GM18502 (cell line): ENCODE data around the gene SUGCT.

Experiments used
- ATAC-seq: cut with Tn5 transposase; IDR thresholded peaks from one replicate; pipeline ENCODE4 v1.9.1; 2021; ENCODE audit warnings: mild to moderate bottlenecking; ENCODE audit not compliant: unreplicated experiment, poor library complexity

SUGCT gene

DNA sequence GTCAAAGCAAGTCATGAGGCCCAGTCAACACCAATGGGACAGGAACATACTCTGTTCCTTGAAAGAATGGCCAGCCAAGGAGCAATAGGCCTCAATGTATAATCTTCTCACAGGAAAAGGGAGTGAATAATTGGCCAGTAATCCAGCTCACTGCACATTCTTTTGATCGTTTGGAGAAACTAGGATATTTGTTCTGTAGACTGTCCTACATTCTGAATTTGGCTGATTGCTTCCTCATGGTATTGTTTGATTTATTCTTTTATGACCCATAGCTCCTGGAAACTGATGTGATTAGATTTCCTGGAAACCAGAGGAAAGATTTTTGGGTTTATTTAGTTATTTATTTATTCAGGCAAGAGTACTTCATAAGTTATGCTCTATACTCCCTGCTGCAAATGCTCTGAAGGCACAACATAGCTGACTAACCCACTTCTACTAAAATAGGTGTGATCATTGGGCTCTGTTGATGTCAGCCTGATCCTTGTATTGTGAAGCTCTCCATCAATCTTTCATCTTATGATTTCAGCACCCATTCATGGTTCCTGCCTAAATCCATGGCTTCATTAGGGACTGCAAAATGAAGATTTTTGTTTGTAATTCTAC is 745.2 kb downstream of the SUGCT start:
- no peak for ATAC-seq

DNA sequence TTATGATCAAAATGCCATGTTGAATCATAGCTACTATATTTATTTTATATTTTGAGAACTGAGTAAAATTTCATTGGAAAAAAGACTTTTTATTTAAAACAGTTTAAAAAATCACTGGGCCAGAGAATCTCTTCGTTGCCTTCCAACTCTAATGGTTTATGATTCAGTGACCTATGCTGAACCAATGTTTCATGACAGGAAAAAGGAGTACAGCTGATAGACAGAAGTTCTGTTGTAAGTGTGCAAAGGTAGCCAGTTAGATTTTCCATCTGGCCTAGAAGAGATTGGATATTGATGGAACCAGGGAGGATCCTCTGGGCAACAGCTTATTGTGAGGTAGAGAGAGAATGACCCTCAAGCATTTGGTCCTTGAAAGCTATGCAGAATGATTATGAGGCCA is 745.8 kb downstream of the SUGCT start:
- no peak for ATAC-seq

DNA sequence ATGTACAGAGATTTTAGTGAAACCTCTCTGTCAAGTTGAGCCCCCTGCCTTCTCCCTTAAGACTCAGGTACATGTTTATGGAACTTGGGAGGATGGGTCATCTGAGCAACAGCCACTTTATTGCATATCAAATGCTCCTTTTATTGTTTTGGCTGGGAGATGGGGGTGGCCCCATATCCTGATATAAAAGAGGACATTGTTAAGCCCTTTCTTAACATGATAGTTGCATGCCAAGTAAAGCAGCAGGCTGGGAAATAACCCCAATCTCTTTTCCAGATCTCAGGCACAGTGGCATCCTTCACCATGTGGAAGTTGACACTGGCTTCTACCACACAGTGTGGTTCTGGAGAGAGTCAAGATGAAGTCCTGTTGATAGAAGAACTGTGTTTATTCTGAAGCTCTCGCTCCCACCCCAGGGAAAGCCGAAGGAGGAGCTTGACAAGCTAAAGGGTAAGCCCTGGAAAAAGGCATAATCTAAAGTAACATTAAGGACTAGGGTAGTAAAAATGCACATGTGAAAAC is 746.7 kb downstream of the SUGCT start:
- ATAC-seq: no peak

DNA sequence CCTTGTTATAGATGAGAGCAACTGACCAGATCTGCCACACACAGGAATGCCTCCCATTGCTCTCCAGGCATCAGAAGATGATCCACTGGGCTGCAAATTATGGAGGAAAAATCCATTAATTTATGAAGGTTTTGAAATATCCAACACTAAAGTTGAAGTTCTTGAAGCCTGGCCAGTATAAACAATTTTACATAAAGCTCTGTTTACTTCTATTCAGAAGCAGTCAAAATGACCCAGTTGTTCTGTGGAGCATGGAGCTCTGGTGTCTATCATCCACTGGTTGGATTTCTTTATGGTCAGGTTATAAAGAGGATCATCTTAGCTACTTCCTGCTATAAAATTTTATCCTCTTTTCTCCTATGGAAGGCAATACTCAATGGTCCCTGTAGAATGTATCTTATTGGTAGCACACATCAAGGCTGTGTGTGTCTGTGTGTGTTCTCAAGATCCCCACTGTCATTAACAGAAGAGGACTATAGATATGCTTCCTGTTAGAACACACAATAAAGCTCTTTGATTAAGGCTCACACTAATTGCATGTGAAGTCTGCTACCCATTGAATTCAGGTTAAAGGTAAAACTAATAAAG is 747.4 kb downstream of the SUGCT start:
- ATAC-seq: no peak

DNA sequence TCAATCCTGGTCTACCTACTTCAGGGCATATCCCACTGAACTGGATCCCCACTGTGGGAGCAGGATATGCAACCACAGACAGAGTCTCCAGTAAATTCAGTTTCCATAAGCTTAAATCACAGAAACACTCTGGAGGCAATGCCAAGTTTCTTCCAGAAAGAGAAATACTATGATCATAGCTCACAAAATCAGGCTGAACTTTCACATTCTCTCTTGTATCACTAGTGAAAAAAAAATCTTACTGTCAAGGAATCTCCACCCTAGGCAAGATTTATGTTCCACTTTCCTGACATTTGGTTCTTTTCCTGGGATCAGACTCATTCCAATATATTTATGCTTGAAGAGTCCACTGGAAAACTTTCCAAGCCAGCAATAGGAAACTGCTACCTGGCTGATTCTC is 749.0 kb downstream of the SUGCT start:
- no peak for ATAC-seq

DNA sequence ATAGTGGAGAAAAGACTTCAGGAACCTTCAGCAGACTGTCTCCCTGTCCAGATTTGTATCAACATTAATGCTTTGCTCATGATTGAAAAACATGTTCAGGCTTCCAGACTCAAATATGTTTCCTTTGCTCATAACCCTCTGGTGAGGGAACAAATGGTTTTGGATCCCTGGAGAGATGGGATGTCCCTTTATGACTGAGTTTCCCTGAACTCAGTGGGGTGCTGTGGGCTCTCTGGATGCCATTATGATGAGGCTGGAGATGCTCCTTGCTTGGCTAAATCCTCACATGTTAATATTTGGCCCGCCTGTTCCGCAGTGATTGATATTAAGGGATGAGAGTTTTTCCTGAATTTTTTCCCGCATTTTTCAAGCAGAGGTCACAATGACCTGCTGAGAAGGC is 749.4 kb downstream of the SUGCT start:
- ATAC-seq: no peak

DNA sequence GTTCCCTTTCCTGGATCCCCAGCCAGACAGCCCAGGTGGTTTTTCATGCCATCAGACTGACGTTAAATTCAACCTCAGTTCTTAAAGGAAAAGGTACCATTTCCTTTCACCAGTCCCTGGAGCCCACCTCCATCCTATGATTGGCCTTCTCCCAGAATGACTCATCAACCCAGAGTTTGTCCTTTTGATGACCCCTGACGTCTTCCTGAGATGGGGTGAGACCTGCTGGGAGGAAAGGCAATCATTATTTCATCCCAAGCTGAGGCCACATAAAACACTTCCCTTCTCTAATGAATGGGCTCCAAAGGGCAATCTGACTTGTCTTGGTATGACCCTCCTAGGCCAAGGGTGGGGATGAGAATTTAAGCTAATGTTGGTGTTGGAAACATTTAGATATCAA is 750.7 kb downstream of the SUGCT start:
- no peak for ATAC-seq

DNA sequence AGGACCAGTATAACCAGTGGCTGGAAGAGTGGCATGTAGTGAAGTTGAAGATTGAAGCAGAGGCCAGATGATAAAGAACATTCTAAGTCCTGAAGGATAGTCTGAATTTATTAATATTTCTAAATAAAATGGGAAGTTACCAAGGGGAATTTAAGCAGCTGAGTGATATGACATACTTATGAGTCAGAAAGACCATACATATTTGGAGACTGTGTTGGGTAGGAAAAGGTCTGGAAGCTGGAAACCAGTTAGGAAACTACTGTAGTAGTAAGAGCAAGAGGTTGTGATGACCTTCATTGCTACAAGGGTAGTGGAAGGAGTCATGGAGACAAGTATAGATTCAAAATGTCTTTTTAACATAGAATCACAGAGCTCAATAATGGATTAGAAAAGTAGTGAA is 752.3 kb downstream of the SUGCT start:
- ATAC-seq: no peak

DNA sequence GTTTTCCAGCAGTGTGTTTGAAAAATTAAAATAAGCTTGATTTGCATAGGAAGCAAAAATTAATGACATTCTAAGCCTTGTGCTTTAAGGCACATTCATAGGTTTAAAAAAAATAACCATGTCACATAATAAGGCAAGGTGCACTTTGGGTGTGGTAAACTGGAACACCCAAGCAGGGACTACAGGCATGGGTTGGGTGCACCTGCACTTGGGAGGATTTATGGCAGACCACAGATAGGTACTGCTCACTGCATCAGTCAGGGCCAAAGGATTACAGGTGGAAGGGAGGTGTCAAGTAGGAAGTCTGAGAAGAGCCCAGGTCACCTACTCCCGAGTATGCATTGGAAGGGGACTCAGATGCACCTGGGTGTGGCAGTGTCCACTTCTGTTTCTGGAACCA is 753.7 kb downstream of the SUGCT start:
- no peak for ATAC-seq

DNA sequence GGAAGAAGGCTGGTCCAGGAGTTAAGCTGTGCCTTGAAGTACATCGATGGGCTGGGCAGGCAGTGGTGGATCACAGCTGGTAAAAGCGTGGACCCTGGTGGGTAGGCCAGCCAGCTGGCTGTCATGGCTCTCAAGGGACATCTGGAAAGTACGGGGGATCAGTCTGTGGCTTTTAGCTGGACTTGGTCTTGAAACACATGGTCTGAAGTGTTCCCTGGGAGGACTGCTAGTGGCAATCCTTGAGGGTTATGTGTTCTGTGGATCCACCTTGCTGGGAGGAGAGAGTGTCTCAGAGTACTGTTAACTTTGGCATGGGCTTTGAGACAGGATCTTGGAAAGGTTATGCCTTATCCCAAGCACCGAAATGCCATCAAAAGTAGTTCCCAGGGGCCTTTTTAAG is 754.3 kb downstream of the SUGCT start:
- ATAC-seq: no peak

DNA sequence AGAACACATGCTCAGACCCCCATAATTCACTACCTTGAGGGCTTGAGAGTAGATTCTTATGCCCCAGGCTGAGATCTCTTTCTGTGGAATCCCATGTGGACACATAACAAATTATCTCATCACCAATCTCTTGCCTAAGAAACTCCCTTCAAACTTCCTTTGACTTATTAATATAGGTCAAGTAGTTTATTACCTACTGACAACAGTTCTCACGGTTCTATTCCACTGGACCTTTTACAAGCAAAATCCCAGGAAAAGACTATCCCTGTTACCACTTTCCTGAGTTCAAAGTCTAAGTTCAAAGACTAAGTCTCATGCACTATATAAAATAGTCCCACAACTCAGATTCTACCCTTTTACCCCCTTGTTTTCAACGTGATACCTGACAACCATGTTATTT is 754.7 kb downstream of the SUGCT start:
- ATAC-seq: no peak

DNA sequence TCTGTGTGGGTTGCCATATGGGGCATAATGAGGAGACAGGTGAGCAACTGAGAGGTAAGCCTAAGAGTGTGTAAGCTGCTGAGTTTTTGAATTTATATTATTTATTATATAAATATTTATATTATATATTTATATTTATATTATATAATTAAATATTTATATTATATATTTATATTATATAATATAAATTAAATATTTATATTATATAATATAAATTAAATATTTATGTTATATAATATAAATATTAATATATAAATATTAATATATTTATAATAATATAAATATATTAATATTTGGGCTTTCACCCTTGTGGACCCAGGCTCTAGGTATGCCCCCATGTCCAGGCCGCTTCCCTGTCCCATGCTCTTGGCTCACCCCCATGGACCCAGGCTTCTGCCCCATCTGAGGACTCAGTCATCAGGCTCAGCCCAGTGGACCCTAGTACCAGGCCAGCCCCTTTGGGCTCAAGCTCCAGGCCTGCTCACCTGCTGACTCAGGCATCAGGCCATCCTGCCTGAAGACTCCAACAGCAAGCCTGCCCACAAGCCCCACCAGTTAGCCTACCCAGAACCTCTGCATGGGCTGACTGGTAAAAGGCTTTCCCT is 755.4 kb downstream of the SUGCT start:
- ATAC-seq: no peak

DNA sequence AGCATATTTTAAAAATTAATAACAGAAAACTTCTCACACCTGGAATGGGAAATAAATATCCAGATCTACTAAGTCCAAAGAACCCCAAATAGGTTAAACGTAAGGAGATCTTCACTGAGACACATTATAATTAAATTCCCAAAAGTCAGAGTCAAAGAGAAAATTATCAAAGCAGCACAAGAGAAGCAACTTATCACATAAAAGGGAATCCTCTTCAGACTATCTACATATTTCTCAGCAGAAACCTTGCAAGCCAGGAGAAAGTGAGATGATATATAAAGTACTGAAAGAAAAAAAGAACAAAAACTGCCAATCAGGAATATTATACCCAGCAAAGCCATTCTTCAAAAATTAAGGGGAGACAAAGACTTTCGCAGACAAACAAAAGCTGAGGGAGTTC is 756.4 kb downstream of the SUGCT start:
- no peak for ATAC-seq

DNA sequence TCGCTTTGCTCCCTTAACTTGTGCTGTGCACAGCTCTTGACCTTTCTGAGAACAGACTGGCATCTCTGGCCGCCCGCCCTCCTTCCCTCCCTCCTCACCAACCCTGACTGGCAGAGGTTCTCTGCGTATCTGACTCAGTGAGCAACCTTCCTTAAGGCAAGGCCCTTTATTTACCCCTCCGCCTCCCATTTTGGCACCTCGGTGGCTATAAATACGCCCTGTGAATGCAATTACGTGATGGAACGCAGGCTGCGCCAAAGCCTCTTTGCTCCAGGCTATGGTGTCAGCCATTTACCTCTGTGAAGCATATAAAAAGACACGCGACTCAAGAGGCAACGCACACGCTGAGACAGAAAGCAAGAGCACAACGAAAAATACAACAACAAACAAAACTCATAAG is 764.3 kb downstream of the SUGCT start:
- ATAC-seq: no peak

DNA sequence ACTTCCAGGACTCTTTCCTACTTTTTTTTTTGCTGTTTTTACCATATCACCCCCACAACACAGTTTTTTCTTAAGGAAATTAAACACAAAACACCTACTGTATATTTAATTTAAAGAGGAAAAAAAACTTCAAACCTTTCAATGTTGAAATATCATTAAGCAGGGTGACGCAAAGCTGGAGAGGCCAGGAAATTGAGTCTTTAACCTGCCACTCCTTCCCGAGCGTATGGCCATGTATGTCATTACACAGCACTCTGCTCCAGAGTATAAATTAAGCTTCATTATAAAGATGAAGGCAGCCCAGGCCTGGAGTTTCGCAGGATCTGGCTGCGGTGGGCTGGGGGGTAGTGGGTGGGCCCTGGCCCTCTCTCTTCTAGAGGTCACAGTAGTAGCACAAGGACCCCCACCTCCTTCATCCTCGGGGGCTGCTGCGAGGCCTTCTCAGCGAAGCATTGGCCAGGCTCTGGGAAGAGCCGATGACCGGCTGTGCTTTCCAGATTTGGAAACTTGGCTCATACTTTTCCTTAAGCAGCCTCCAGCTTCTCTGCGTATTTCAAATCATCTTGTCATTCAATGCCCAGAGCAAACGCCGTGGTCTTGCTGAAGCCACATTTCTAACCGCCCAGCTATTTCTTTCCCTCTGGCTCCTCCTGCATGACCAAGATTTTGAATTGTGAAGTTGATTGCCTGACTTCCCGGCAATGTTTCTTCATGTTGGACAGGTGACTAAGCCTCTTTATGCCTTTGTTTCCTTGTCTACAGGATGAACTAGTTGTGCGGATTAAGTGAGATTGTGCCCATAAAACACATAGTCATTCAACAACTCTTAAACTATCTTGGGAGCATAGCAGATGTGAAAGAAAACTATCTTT is 765.1 kb downstream of the SUGCT start:
- ATAC-seq: no peak

DNA sequence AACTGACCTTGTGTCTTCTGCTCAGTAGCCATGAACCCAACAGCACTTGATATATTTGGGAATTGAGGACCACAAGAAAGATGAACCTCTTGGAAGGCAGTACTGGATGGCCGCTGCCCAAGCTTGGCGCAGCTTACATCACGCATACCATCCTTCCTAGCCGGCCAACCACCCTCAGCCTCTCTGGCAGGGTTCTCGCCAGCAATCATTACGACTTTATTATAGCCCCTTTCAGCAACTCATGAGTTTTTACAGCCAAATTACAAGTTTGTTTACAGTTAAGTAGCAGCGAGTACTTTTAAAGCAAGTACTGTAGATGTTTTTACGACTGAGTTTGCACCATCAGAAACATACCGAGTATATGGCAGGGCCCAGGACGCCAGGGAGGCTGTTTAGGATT is 769.1 kb downstream of the SUGCT start:
- no peak for ATAC-seq

DNA sequence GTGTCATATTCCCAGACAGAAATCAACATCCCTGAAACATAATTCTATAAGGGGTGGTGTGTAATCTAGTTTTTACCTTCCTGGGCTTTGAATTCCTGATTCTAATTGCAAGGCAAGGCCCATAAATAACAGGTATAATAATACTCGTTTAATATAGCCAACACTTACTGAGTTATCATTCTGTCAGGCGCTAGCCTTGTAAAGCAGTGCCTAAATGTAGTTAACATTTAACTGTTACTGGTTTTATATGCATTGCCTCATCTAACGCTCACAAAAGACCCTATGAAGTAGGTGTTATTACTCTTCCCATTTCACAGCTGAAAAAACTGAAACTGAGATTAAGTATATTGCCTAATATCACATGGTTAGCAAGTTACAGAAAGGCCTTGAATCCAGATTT is 772.5 kb downstream of the SUGCT start:
- no peak for ATAC-seq

DNA sequence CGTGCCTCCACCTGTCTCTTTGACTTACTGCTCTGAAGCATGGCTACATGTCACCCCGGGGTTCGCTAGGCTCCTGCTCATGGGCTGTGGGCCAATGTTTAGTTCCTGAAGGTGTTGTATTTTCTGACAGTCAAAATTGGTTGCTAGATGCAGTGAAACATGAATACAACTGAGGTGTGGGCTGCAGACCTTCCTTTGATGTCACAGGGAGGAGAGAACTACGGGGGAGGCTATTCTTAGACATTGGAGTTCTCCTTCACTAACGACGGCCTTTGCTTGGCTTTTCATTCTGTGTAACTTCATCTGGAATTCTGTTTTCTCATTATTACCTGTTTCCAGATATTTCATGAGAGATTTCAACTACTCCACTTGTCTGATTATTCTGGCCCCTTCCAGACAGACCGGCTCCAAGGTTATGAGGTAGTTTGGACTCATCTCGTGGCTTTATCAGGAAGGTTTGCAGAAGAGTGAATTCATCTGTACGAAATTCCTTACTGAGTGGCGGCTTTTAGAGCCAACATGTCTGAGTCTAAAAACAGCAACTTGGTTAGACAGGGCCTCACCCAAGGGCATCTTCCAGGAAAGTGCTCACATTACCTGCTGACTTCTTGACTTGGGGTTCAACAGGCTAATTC is 774.7 kb downstream of the SUGCT start:
- no peak for ATAC-seq
